Measurements from ENCODE around the gene TGM4. TPM values are rescaled to one million over a fixed set of nuclear protein-coding genes. Genes with fewer than 3 reads are reported as not detected.

TGM4 gene
- total and polyA plus RNA-seq, 9 of the 15 experiments (the other 6 are each of a cell fraction or from before 2014, with no cell fraction given): not detected

GRCh38 chr3:44867421-44868111, 6.8 kb upstream of the TGM4 start (continued):
- TF ChIP-seq HBP1 (CRISPR knock-in tag; IDR thresholded peaks at IDR 0.05): no peak
- no peak for TF ChIP-seq SNIP1 (IDR thresholded peaks at IDR 0.05; ENCODE audit: low read depth)
- no peak for TF ChIP-seq POLR2B (IDR thresholded peaks at IDR 0.05; ENCODE audit: low read depth, partially characterized antibody)

DNA sequence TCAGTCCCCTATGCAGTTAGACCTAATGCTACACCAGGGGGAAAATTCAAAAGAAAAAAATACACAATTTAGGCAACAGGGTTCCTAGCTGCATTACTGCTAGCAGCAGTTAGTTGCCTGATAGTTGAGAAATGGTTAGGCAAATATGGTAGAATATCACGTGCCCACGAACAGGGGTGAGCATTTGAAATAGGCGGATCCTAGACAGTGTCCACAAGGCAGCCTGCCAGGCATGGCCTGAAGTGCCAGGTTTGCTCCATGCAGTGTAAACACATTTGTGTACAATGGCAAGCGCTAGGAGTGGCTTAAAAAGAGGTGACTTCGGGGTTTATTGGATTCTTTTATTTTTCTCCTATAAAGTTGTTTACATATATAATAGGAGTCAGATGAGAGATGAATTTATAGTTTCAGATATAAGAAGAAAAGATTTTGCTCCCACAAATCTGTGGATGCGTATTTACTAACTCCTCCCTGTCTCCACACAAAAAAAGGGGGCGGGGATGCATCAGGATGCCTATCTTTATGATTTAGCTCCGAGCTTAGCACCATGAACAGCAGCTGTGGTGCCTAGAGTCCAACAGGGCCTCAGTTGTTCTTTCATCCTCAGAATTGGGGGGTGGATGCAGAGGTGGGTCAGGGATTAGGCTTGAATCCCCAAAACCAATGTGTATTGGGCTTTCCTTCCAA, 3.9 kb upstream of the TGM4 start:
- no TSS peak for BruUV-seq (replicated peaks)
- H2AFZ ChIP-seq (ENCODE audit: low read depth, low read length): no peak overlapping the region
- ATAC-seq (no peak), DNase-seq (ENCODE audit: extremely low read depth in 1 of 4, low spot score in 3 of 4) (no peak), FAIRE-seq (no peak)
- H3K9me3 ChIP-seq (replicated peaks; ENCODE audit: control insufficient read depth, insufficient read depth, low read depth, low read length): no peaks in the 10 kb centered on the region
- H3K9me1 ChIP-seq (ENCODE audit: control insufficient read depth, insufficient read depth, low read length): no peaks in the 10 kb centered on the region
- no peaks in the 10 kb centered on the region for H3K79me2 ChIP-seq (ENCODE audit: control insufficient read depth, insufficient read depth, low read length)
- H3K4me1 ChIP-seq (replicated peaks in 1 of 2; ENCODE audit: control insufficient read depth in 2 of 2, insufficient read depth in 2 of 2, low read length in 2 of 2): no peaks in the 10 kb centered on the region
- H3K36me3 ChIP-seq (ENCODE audit: control insufficient read depth, insufficient read depth, low read length): peaks cover 9% of the 10 kb centered on the region; the same call in 2 of the 3 replicates
- 71% methylated on average over 8 of the region's 8 CpGs for WGBS (ENCODE audit: insufficient coverage, low coverage, missing lambda C conversion rate)
- H3K27me3 ChIP-seq (ENCODE audit: control insufficient read depth in 2 of 2, insufficient read depth in 2 of 2, low read length in 2 of 2): no peaks in the 10 kb centered on the region
- H3K27ac ChIP-seq (ENCODE audit: extremely low read depth, low read depth, low read length): no peak overlapping the region
- ChIA-PET CTCF (ENCODE audit: low intra/inter-chr PET ratio) (no interaction called here), POLR2A (interaction anchor here (1.0 kb wide), 1 partner anchor 11 kb away, joined by 3 read pairs; no protein-coding TSS in a partner anchor)
- intact Hi-C loops (cut with micrococcal nuclease): no loop called here
- TF ChIP-seq HNRNPL (IDR thresholded peaks at IDR 0.05; ENCODE audit: low read depth, low read length) (no peak), ZNF197 (CRISPR knock-in tag; IDR thresholded peaks at IDR 0.05; ENCODE audit: low read depth) (no peak), SRSF1 (IDR thresholded peaks at IDR 0.05; ENCODE audit: low read depth, low read length) (no peak), XRCC3 (IDR thresholded peaks at IDR 0.05) (no peak), GATA2 (CRISPR knock-in tag; IDR thresholded peaks at IDR 0.05) (no peak), MEF2A (IDR thresholded peaks at IDR 0.05; ENCODE audit: control insufficient read depth, low read depth, low read length) (no peak), TRIM24 (IDR thresholded peaks at IDR 0.05) (no peak), CHD2 (IDR thresholded peaks at IDR 0.05; ENCODE audit: low read depth, low read length) (no peak), ZNF696 (CRISPR knock-in tag; conservative IDR thresholded peaks at IDR 0.05) (no peak)
- TF ChIP-seq, protein P1, sequence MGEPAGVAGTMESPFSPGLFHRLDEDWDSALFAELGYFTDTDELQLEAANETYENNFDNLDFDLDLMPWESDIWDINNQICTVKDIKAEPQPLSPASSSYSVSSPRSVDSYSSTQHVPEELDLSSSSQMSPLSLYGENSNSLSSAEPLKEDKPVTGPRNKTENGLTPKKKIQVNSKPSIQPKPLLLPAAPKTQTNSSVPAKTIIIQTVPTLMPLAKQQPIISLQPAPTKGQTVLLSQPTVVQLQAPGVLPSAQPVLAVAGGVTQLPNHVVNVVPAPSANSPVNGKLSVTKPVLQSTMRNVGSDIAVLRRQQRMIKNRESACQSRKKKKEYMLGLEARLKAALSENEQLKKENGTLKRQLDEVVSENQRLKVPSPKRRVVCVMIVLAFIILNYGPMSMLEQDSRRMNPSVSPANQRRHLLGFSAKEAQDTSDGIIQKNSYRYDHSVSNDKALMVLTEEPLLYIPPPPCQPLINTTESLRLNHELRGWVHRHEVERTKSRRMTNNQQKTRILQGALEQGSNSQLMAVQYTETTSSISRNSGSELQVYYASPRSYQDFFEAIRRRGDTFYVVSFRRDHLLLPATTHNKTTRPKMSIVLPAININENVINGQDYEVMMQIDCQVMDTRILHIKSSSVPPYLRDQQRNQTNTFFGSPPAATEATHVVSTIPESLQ (CRISPR knock-in tag; IDR thresholded peaks at IDR 0.05): no peak
- in situ Hi-C loops (cut with MboI): no loop called here
- no peak overlapping the region for H3K9ac ChIP-seq (ENCODE audit: insufficient read depth in 1 of 2, low read depth in 2 of 2, low read length in 2 of 2)
- no peaks in the 10 kb centered on the region for H4K20me1 ChIP-seq (replicated peaks; ENCODE audit: control insufficient read depth, insufficient read depth, low read length)
- no peak overlapping the region for H3K4me2 ChIP-seq (ENCODE audit: insufficient read depth, low read length)
- no peak overlapping the region for H3K4me3 ChIP-seq
